Subcutaneous abdominal adipose tissue (tissue), 5 donors: Measurements from ENCODE around the gene PLXNA4.
"Not testable (repeated sequence)": the region's sequence is repeated elsewhere in the genome, so short reads cannot be mapped to it uniquely, and the experiment has no call there.

Source experiments
- H3K27ac ChIP-seq: one replicate; pipeline ENCODE4 v1.7.0; 2013; ENCODE audit warnings: low read depth, mild to moderate bottlenecking, inconsistent platforms, low read length, moderate library complexity
- H3K27me3 ChIP-seq, 5 donors: one replicate each; pipeline ENCODE4 v1.7.0; 2013; ENCODE audit warnings: low read length in 5 of 5, inconsistent platforms in 1 of 5; ENCODE audit not compliant: control insufficient read depth in 5 of 5, insufficient read depth in 4 of 5
- H3K36me3 ChIP-seq, 5 donors: one replicate each; pipeline ENCODE4 v1.7.0; 2013; ENCODE audit warnings: low read length in 5 of 5; ENCODE audit not compliant: control insufficient read depth in 5 of 5, insufficient read depth in 5 of 5
- H3K4me1 ChIP-seq, 5 donors: one replicate each; pipeline ENCODE4 v1.7.0; 2013; ENCODE audit warnings: low read length in 5 of 5, mild to moderate bottlenecking in 3 of 5, moderate library complexity in 1 of 5; ENCODE audit not compliant: control insufficient read depth in 5 of 5, insufficient read depth in 5 of 5
- H3K4me3 ChIP-seq, 5 donors: one replicate each; pipeline ENCODE4 v1.7.0; 2013; ENCODE audit warnings: low read length in 5 of 5, low read depth in 1 of 5
- H3K9ac ChIP-seq, 5 donors: one replicate each; pipeline ENCODE4 v1.7.0; 2013; ENCODE audit warnings: low read length in 5 of 5, mild to moderate bottlenecking in 4 of 5, moderate library complexity in 3 of 5
- H3K9me3 ChIP-seq, 5 donors: one replicate each; pipeline ENCODE4 v1.7.0; 2013; ENCODE audit warnings: low read length in 5 of 5; ENCODE audit not compliant: control insufficient read depth in 5 of 5
- donor health status: healthy.
- donor health status: healthy.
- donor health status: healthy.
- donor health status: healthy.
- donor health status: healthy.

PLXNA4 gene

GRCh38 chr7:132610995-132611394, 34.7 kb upstream of the PLXNA4 start:
- H3K4me1 ChIP-seq = peaks cover 0 to 13% (median 12%) of the 10 kb centered on the region in 5 donors
- no peak overlapping the region for H3K27ac ChIP-seq
- peaks cover 0 to 10% (median 2%) of the 10 kb centered on the region in 5 donors for H3K27me3 ChIP-seq
- H3K36me3 ChIP-seq = no peaks in the 10 kb centered on the region
- no peak overlapping the region for H3K4me3 ChIP-seq
- peaks cover 0 to 3% (median 0%) of the 10 kb centered on the region in 5 donors for H3K9me3 ChIP-seq
- no peak overlapping the region for H3K9ac ChIP-seq

- Histone ChIP-seq H3K27me3 (peaks cover 0 to 4% (median 2%) of the 10 kb centered on the region in 5 donors), H3K4me3 (no peak overlapping the region), H3K4me1 (peaks cover 0 to 9% (median 8%) of the 10 kb centered on the region in 5 donors), H3K9ac (no peak overlapping the region), H3K36me3 (no peaks in the 10 kb centered on the region), H3K27ac (no peak overlapping the region), H3K9me3 (peaks cover 0 to 3% (median 0%) of the 10 kb centered on the region in 5 donors)
Measured at GRCh38 chr7:132609906-132610520, 33.7 kb upstream of the PLXNA4 start.

GRCh38 chr7:132609222-132609621, 33.0 kb upstream of the PLXNA4 start:
- Histone ChIP-seq H3K9me3 (peaks cover 0 to 3% (median 0%) of the 10 kb centered on the region in 5 donors), H3K27ac (no peak overlapping the region), H3K4me3 (no peak overlapping the region), H3K27me3 (peaks cover 0 to 4% (median 2%) of the 10 kb centered on the region in 5 donors), H3K36me3 (no peaks in the 10 kb centered on the region), H3K9ac (no peak overlapping the region), H3K4me1 (peaks cover 0 to 1% (median under 1%) of the 10 kb centered on the region in 5 donors)

- Histone ChIP-seq H3K4me3 (no peak overlapping the region), H3K9me3 (peaks cover 0 to 3% (median 0%) of the 10 kb centered on the region in 5 donors), H3K27me3 (peaks cover 0 to 4% (median 2%) of the 10 kb centered on the region in 5 donors), H3K9ac (no peak overlapping the region), H3K36me3 (no peaks in the 10 kb centered on the region), H3K4me1 (no peaks in the 10 kb centered on the region), H3K27ac (no peak overlapping the region)
Measured at GRCh38 chr7:132608523-132608922, 32.3 kb upstream of the PLXNA4 start.

GRCh38 chr7:132607656-132608055, 31.4 kb upstream of the PLXNA4 start:
- Histone ChIP-seq H3K4me1 (no peaks in the 10 kb centered on the region), H3K4me3 (no peak overlapping the region), H3K27me3 (peaks cover 0 to 4% (median 2%) of the 10 kb centered on the region in 5 donors), H3K9me3 (peaks cover 0 to 3% (median 0%) of the 10 kb centered on the region in 5 donors), H3K9ac (no peak overlapping the region), H3K36me3 (no peaks in the 10 kb centered on the region), H3K27ac (no peak overlapping the region)

- no peak overlapping the region for H3K9ac ChIP-seq
- no peaks in the 10 kb centered on the region for H3K4me1 ChIP-seq
- H3K27ac ChIP-seq = no peak overlapping the region
- peaks cover 0 to 3% (median 0%) of the 10 kb centered on the region in 5 donors for H3K9me3 ChIP-seq
- peaks cover 0 to 3% (median 0%) of the 10 kb centered on the region in 5 donors for H3K27me3 ChIP-seq
- no peaks in the 10 kb centered on the region for H3K36me3 ChIP-seq
- no peak overlapping the region for H3K4me3 ChIP-seq
Measured at GRCh38 chr7:132604121-132604520, 27.9 kb upstream of the PLXNA4 start.

- no peaks in the 10 kb centered on the region for H3K36me3 ChIP-seq
- peaks cover 0 to 3% (median 0%) of the 10 kb centered on the region in 5 donors for H3K9me3 ChIP-seq
- no peaks in the 10 kb centered on the region for H3K4me1 ChIP-seq
- no peak overlapping the region for H3K9ac ChIP-seq
- no peak overlapping the region for H3K27ac ChIP-seq
- H3K27me3 ChIP-seq = peaks cover 0 to 3% (median 0%) of the 10 kb centered on the region in 5 donors
- H3K4me3 ChIP-seq = no peak overlapping the region
Measured at GRCh38 chr7:132603220-132603833, 27.1 kb upstream of the PLXNA4 start.

- Histone ChIP-seq H3K36me3 (no peaks in the 10 kb centered on the region), H3K27me3 (peaks cover 0 to 3% (median 0%) of the 10 kb centered on the region in 5 donors), H3K4me3 (no peak overlapping the region), H3K9me3 (no peaks in the 10 kb centered on the region), H3K9ac (no peak overlapping the region), H3K4me1 (no peaks in the 10 kb centered on the region), H3K27ac (no peak overlapping the region)
Measured at GRCh38 chr7:132601783-132602182, 25.5 kb upstream of the PLXNA4 start.

- Histone ChIP-seq H3K4me1 (no peaks in the 10 kb centered on the region), H3K4me3 (no peak overlapping the region), H3K9ac (no peak overlapping the region), H3K27me3 (peaks cover 0 to 8% (median 0%) of the 10 kb centered on the region in 5 donors), H3K36me3 (no peaks in the 10 kb centered on the region), H3K9me3 (no peaks in the 10 kb centered on the region), H3K27ac (no peak overlapping the region)
Measured at GRCh38 chr7:132596588-132596987, 20.3 kb upstream of the PLXNA4 start.

- not testable (repeated sequence) for H3K9me3 ChIP-seq, H3K9ac ChIP-seq, H3K27ac ChIP-seq, H3K4me3 ChIP-seq, H3K4me1 ChIP-seq, H3K36me3 ChIP-seq, H3K27me3 ChIP-seq
Measured at GRCh38 chr7:132594741-132595140, 18.5 kb upstream of the PLXNA4 start.
